ENCODE measurements around the gene GLB1L3.
"Not testable (repeated sequence)": the region's sequence is repeated elsewhere in the genome, so short reads cannot be mapped to it uniquely, and the experiment has no call there.

The GLB1L3 gene

GRCh38 chr11:134276396-134277182 is 410 bp downstream of the GLB1L3 start:
- DNase-seq, result no peak

DNA sequence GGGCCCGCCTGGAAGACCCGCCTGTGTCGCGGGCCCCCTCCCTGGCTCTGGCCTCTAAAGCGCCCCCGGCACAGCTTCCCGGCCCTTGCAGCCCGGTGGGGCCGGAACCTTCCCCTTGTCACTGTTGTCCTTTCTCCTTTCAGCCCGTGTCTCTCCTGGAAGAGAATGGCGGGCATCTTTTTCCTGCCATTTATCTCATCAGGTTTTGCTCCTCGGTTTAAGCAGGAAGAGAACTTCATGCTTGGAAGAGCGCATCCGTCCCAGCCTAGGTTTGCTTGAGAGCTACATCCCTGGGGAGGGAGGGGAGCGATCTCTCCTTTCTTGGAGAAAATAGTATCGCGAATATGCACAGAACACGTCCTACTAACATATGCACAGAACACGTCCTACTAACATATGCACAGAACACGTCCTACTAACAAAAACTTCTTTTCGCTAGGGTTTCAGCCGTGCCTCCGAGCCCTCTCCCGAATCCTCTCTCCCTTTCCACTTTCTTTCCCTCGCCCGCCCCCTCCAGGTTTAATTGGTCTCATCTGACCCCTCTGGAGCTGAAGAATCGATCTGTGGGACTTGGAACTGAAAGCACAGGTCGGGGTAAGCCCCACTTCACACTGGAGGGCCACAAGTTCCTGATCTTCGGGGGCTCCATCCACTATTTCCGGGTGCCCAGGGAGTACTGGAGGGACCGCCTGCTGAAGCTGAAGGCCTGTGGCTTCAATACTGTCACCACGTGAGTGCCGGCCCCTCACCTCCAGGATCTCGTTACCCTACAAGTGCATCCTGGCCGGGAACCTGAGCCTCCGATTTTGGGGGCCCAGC is 1.2 kb downstream of the GLB1L3 start:
- no peak for DNase-seq

DNA sequence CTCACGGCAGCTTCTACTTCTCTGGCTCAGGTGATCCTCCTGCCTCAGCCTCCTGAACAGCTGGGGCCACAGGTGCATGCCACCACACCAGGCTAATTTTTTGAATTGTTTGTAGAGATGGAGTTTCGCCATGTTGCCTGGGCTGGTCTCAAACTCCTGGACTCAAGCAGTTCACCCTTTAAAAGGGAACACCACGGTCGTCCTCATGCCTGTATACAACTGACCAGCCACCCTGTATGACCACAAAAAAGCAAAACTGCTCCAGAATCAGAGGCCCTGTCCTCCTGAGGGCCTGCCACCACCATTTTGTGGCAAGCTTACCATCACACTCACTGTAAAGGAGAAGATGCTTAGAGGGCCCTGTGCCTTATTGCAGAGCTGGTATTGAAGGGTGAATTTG is 2.2 kb downstream of the GLB1L3 start:
- DNase-seq, result no peak

DNA sequence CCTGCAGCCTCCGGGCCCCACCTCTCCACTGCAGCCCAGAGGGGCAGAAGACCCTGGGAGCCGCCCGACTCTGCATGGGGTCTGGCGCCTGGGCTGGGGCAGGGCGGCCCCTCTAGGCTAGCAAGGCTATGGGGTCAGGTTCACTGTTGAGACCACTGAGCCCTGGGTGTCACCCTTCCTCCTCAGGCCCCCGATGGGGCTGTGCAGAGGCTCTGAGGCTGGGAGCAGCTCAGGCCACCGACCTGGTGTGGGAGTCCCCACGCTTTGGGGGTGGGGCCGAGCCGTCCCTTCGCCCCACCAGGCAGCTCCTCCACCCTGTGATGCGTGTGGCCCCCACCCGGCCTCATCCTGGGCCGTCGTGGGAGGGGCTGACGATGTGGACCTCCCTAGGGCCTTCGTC is 5.5 kb downstream of the GLB1L3 start:
- DNase-seq, result not testable (repeated sequence)

GRCh38 chr11:134282121-134283045 is 6.2 kb downstream of the GLB1L3 start:
- DNase-seq, result no peak

DNA sequence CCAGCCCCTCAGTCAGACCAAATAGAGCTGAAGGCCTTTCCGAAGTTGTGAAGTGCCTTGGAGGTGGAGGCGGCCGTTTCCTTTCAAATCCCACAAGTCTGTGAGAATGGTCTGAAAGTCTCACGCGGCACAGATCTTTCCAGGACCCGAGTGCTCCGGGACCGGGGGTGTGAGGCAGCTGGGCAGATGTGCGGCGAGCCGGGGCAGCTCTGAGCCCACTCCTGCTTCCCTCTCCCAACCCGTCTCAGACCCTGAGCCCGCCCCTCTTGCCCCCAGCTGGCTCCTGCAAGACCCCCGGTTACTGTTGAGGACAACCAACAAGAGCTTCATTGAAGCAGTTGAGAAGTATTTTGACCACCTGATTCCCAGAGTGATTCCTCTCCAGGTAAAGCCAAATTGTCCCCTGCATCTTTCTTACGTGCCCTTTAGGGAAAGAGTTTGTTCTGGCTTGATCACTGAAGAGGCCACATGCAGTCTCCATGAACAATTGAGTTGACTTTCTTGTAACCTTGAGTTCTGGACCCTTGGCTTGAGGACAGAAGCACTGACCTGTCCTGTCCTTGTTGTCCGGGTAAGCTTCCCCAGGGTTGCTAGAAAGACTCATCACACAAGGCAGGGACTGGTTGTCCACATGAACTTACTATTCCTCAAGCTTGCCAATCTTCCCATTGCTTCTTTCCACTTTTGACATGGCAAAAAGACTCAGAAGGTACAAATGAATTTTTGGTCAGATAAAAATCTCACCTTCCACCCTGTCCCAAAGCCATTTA is 7.5 kb downstream of the GLB1L3 start:
- DNase-seq, result no peak

DNA sequence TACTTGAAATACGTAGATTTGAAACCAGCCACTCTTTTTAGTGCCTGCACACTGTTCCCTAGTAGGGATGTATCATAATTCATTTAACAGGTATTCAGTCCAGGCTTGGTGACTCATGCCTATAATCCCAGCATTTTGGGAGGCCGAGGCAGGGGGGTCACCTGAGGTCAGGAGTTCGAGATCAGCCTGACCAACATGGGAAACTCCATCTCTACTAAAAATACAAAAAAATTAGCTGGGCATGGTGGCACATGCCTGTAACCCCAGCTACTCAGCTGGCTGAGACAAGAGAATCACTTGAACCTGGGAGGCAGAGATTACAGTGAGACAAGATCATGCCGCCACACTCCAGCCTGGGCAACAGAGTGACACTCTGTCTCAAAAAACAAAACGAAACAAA is 8.2 kb downstream of the GLB1L3 start:
- DNase-seq, result not testable (repeated sequence)

DNA sequence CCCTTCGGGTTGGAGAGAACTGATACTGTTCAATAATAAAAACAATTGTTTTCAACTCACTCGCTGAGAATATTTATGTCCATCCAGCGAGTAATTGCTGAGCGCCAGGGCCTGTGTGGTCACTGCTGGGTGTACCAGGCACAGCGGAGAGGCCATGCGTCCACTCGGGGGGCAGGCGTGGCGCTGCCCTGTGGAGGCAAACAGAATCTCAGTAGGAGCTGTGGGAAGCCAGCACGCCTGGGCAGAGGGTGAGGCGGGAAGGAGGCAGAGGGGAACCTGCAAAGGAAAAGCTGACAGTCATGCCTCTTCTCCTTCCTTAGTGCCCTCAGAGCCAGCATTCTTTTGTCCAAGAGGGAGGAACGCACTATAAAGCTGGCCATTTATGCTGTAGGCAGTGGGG is 11.4 kb downstream of the GLB1L3 start:
- DNase-seq, result no peak

- DNase-seq, result no peak
These were observed 12.3 kb downstream of the GLB1L3 start for GRCh38 chr11:134288486-134288885.

GRCh38 chr11:134289167-134289566 is 13.0 kb downstream of the GLB1L3 start:
- DNase-seq, result no peak

GRCh38 chr11:134289789-134290188 is 13.6 kb downstream of the GLB1L3 start:
- DNase-seq, result no peak

- DNase-seq, result no peak
These were observed 14.5 kb downstream of the GLB1L3 start for GRCh38 chr11:134290646-134291045.

GRCh38 chr11:134291196-134291595 is 15.0 kb downstream of the GLB1L3 start:
- no peak for DNase-seq

DNA sequence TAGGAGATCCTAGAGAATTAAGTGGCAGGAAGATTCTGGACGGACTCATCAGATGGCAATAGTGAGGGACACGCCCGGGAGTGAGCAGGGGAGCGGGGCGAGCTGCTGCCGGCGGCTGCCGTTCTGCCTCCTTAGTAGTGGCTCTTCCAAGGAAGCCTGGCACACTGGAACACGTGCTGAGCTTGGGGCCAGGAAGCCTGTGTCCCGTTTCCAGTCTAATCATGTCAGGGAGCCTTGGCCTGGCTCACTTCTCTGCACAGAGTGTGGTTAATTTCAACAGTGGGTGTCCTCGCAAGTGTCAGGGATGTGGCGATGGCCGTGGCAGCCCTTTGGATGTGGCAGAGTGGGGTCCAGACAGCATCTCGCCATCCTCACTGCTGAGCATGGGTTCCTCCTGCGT is 16.5 kb downstream of the GLB1L3 start:
- no peak for DNase-seq

GRCh38 chr11:134293119-134294113 is 17.2 kb downstream of the GLB1L3 start:
- no peak for DNase-seq

GRCh38 chr11:134294664-134295063 is 18.5 kb downstream of the GLB1L3 start:
- no peak for DNase-seq

DNA sequence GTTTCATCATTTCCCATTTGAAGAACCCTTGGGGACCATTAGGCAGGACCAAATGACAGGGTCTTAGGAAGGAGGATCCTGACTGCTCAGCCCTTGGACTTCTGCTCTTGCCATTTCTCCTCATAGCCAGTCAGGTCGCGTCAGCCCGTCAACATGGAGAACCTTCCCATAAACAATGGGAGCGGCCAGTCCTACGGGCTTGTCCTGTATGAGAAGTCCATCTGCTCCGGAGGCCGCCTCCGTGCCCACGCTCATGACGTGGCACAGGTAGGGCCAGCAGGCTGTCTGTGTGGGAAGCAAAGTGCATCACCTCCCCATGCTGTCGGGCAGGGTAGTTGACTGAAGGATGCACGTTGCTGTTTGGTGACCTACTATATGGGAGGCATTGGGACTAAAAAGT is 36.0 kb downstream of the GLB1L3 start:
- no peak for DNase-seq

GRCh38 chr11:134312807-134313206 is 36.6 kb downstream of the GLB1L3 start:
- no peak for DNase-seq

- no peak for DNase-seq
These were observed 37.2 kb downstream of the GLB1L3 start for GRCh38 chr11:134313379-134313778.

- DNase-seq, result no peak
These were observed 37.8 kb downstream of the GLB1L3 start for GRCh38 chr11:134313821-134314607.

Measured in CD4-positive, alpha-beta T cell treated with Interleukin-1 beta for 1 hour (primary cell).